AG20443 (cell line): ENCODE measurements around the gene HHATL.

Source experiments
- DNase-seq: peaks from one replicate; pipeline ENCODE4 v3.0.0; 2012; ENCODE audit warnings: low spot score, mixed read lengths

Gene HHATL, protein sequence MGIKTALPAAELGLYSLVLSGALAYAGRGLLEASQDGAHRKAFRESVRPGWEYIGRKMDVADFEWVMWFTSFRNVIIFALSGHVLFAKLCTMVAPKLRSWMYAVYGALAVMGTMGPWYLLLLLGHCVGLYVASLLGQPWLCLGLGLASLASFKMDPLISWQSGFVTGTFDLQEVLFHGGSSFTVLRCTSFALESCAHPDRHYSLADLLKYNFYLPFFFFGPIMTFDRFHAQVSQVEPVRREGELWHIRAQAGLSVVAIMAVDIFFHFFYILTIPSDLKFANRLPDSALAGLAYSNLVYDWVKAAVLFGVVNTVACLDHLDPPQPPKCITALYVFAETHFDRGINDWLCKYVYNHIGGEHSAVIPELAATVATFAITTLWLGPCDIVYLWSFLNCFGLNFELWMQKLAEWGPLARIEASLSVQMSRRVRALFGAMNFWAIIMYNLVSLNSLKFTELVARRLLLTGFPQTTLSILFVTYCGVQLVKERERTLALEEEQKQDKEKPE

GRCh38 chr3:42702066-42702951 lies at the start of gene HHATL:
HHATL (minus strand) TSS chr3:42702798; CDS start chr3:42700826, 1,972 bp downstream.
- DNase-seq, result no peak

GRCh38 chr3:42751609-42752008 lies 49.0 kb upstream of the HHATL start:
- no peak for DNase-seq

- DNase-seq, result no peak
These were observed 48.2 kb upstream of the HHATL start for GRCh38 chr3:42750834-42751233.

DNA sequence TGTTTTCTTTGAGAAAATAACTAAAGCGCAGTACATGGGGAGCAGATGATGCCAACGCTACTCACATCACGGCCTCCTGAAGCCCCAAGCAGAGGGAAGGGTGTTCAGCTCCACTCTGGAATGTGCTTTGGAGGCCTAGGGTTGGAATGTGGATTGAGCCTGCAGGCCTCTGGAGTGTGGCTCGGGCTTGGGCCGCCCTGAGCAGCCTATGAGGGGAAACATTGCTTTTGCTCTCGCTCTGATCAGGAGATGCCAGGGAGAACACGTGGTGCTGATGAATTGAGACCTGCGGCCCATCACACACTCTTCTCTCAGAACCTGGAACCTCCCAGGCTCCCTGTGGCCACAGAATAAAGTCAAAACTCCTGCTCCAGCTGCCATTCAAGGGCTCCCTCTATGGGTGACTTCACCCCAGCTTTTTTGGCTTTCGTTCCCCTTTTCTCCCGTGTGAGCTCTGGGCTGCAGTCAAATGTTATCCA lies 47.2 kb upstream of the HHATL start:
- DNase-seq, result peak; percentile 71

- peak; percentile 1 for DNase-seq
These were observed 46.6 kb upstream of the HHATL start for GRCh38 chr3:42749025-42749752.

- DNase-seq, result no peak
These were observed 45.0 kb upstream of the HHATL start for GRCh38 chr3:42747581-42747980.

DNA sequence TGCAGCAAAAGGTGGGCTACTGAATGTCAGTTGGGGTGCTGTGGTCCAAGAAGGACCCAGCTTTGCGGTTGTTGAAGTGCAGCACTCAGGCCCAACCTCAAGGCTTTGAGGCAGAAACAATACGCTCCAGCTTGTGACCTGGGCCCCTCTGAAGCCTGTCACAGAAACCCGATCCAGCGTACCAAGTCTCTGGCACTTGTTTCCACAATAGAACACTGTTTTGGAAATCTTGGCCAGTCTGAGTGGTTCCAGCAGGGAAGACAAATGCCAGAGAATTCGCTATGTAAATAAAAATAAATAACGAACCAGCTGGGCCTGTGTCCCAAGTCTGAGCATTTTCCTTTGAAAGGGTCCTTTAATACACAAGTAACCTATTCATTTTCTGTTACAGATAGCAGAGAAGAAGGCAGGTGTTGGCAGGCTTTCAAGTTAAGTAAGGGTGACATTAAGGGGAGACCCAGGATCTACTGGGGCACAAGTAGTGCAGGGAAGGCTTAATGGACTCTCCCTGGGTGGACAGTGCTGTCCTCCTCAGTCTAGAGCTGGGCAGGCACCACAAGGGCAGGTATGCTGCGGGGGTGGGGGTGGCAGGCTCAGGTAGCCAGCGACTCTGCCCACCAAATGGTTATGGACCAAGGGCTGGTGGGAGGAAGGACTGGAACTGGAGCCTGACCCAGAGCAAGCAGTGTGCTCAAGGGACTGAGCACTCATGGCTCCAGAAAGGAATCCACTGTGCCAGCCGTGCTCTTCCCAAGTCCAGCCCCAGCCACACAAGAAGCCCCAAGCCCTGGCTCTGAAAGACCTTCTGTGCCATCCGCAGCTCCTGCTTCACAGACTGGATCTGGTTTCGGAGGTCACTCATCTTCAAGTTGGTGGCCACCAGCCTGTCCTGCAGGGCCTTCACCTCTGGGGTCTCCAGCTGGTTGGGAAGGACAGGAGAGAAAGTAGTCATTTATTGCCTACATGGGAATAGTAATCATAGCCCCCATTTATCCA lies 44.2 kb upstream of the HHATL start:
- DNase-seq, result no peak

GRCh38 chr3:42745776-42746454 lies 43.3 kb upstream of the HHATL start:
- no peak for DNase-seq

- DNase-seq, result no peak
These were observed 42.7 kb upstream of the HHATL start for GRCh38 chr3:42745291-42745745.

DNA sequence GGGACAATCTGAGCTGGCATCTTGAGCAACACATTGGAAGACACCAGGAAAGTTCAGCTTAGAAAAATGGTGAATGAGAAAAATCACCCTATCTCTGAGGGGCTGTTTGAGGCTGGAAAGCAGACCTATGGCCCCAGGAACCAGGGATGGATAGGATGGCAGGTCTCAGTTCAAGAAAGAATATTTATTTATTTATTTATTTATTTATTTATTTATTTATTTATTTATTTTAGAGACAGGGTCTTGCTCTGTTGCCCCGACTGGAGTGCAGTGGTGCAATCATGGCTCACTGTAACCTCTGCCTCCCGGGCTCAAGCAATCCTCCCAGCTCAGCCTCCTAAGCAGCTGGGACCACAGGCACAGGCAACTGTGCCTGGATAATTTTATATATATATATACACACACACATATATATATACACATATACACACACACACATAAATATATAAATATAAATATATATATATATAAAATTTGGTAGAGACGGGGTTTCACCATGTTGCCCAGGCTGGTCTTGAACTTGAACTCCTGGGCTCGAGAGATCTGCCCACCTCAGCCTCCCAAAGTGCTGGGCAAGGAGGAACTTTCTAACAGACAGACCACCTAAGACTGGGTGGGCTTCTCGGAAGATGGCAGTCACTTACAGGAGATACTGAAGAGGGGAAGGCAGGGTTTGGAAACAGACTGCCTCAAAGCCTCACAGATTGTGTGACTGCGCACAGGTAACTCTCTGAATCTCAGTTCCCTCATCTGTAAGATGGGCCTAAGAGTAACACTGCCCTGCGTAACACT lies 40.8 kb upstream of the HHATL start:
- no peak for DNase-seq

DNA sequence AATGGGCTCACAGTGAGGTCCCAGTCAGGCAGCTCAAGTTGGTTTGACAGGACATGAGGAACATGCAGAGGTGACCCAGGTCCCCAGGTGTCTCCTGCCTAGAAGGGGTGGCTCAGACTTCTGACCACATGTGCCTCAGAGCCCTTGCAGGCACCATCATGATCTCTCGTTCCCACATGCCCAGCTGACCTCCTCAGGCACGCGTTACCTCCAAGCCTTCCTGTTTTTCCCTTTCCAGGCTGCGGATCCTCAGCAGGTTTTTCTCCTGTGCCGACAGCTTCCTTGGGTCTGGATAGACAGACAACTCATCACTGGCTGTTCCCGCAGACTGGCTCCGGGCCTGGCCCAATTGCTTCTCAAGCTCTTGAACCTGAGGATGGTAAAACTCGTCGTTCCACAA lies 40.1 kb upstream of the HHATL start:
- DNase-seq, result no peak

DNA sequence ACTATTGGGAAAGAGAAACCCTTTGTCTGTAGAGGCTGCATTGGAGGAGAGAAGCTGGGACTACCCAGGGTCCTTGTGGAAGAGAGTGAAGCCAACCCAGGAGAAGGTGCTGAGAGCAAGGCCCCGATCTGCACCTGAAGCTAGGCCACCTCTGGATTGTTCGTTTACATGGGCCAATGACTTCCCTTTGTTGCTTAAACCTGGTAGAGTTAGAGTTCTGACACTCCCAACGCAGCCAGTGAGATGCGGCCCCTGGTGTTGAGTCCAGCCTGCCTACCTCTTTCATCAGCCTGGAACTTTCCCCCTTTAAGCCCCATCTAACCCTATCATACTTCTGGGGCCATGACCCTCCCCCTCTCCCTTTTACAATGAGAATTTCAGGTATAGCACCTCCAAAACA lies 39.7 kb upstream of the HHATL start:
- no peak for DNase-seq

DNA sequence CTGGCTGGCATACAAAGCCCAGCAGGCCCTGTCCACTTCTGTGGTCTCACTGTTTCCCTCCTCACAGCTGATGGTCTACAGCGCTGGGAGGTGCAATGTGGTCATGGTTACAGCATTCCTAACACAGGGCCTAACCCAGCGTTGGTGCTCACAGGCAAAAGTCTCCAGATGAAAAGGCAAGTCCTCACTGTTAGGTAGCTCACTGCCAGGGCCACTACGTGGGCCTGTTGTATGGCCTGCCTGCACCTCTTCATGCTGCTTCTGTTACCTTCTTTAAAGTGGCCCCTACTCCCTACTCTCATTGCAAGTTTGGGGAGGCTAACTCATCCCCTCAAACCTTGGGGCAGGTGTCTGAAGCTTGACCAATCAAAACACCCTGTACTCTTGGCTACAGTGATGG lies 39.2 kb upstream of the HHATL start:
- DNase-seq, result no peak

DNA sequence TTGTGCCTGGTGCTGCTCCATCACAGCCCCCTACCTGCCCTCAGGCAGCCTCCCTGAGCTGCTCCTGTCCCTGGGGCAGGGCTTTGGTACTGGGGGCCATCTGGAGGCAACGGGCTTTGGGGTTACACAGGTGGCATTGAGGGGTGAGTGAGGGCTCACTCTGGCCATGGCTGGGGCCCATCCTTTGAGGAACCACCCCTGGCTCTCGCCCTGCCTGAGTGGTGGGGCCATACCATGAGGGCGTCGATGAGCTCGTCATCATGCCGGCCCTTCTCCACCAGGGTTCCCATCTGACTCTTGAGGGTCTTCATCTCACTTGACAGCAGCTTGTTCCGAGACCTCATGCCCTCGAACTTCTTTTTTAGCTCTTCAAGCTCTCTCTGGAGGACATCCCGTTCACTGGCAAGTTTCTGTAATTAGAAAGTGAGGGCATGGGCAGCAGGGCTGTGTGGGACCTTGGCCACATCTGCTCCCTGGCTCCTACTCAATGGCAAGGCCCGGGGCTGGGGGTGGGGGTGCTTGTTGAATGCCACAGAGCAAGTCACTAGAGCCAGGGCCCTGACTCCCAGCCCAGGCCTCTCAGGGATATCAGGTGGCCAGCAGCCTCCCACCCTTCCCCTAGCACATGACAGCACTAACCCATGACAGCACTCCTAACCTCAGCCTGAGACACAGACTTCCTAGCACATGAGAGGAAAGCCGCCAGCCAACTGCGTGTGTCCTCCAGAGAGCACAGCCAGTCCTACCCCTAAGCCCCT lies 37.0 kb upstream of the HHATL start:
- no peak for DNase-seq

GRCh38 chr3:42736531-42736930 lies 33.9 kb upstream of the HHATL start:
- no peak for DNase-seq

DNA sequence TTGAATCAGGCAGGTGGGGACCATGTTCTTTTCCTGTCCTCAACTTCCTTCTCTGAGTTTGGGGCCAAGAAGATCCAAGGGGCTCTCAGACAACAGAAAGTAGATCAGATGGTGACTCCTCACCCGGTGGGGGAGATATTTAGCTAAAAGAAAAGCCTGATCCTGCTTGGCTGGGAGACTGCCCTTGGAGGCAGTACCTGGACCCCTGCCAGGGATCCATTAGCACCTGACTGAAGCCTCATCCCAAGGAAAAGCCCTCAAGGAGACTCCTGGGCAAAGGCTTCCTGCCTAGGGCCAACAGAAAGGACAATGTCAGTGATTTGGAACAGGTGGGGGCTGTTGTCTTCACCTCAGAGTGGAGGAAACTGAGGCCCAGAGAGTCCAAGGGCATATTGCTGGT lies 33.5 kb upstream of the HHATL start:
- DNase-seq, result no peak

DNA sequence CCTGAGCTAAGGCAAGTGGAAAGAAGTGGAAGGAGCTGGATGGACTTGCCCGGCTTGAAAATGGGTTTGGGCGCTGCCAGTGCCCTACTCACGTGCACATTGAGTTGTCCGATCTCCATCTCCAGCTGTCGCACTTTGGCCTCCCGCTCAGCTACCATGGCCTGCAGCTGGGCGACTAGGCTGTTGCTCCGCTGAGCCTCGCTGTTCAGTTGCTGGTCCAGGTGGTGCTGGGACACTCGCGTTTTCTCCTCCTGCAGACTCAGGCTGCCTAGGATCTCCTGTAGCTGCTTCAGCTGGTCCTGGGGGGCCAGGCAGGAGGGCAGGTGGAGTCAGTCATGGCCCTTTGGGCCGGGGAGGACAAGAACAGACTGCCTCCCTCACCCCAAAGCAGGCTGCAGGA lies 33.0 kb upstream of the HHATL start:
- no peak for DNase-seq

DNA sequence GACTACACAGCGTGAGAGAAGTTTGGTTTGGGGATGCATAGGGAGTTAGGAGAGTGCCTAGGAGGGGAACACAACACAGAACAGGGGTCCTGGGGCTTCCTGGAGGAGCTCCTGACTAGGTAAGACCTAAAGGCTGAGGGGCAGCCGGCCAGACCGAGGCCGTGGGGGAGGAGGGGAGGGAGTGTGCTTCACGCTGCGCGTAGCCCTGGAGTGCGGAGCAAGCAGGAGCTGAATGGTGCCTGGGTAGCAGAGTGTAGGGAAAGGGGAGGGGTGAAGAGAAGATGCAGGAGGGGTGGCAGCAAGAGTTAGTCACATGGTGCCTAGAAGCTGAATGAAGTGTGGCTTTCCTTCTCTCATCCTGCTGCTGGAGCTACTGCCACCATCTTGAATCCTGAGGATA lies 32.4 kb upstream of the HHATL start:
- DNase-seq, result no peak
